ENCODE data around the gene MND1.

The MND1 gene

DNA sequence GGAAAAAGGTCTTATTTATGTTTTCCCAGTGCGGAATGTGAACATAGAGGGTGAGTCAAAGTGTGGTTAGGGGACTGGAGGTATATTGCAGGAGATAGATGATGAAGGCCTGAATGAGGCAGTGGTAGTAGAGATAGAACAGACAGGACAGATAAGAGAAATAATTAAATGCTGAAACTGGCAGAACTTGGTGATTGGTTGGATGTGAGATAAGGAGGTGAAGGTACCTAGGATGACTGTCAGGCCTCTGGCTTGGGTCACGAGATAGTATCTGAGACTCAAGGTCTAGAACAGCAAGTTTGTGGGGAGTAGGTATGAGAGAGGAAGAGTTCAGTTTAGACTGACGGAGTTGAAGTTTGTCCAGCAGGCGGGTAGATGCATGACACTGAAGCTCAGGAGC lies 3.5 kb downstream of the MND1 start:
- H3K9me3 ChIP-seq (ENCODE audit: severe bottlenecking): no peaks in the 10 kb centered on the region
- no peak for DNase-seq
- peaks cover 9% of the 10 kb centered on the region for H3K36me3 ChIP-seq
- H3K27me3 ChIP-seq (ENCODE audit: insufficient read depth, low read depth, severe bottlenecking): no peaks in the 10 kb centered on the region
- TF ChIP-seq, protein P1, sequence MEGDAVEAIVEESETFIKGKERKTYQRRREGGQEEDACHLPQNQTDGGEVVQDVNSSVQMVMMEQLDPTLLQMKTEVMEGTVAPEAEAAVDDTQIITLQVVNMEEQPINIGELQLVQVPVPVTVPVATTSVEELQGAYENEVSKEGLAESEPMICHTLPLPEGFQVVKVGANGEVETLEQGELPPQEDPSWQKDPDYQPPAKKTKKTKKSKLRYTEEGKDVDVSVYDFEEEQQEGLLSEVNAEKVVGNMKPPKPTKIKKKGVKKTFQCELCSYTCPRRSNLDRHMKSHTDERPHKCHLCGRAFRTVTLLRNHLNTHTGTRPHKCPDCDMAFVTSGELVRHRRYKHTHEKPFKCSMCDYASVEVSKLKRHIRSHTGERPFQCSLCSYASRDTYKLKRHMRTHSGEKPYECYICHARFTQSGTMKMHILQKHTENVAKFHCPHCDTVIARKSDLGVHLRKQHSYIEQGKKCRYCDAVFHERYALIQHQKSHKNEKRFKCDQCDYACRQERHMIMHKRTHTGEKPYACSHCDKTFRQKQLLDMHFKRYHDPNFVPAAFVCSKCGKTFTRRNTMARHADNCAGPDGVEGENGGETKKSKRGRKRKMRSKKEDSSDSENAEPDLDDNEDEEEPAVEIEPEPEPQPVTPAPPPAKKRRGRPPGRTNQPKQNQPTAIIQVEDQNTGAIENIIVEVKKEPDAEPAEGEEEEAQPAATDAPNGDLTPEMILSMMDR (IDR thresholded peaks at IDR 0.05; ENCODE audit: low read depth, low read length): no peak
- no peak overlapping the region for H3K4me3 ChIP-seq (ENCODE audit: low read depth, low read length)
- H3K27ac ChIP-seq: no peak overlapping the region

- Histone ChIP-seq H3K36me3 (peaks cover 9% of the 10 kb centered on the region), H3K9me3 (ENCODE audit: severe bottlenecking) (no peaks in the 10 kb centered on the region), H3K27me3 (ENCODE audit: insufficient read depth, low read depth, severe bottlenecking) (no peaks in the 10 kb centered on the region), H3K27ac (no peak overlapping the region), H3K4me3 (ENCODE audit: low read depth, low read length) (no peak overlapping the region)
- DNase-seq: no peak
- TF ChIP-seq, protein P1 (IDR thresholded peaks at IDR 0.05; ENCODE audit: low read depth, low read length): no peak
Observed at GRCh38 chr4:153349206-153349805, 4.8 kb downstream of the MND1 start.

GRCh38 chr4:153362184-153362583 lies 17.7 kb downstream of the MND1 start:
- no peak for DNase-seq
- Histone ChIP-seq H3K27ac (no peak overlapping the region), H3K9me3 (ENCODE audit: severe bottlenecking) (no peaks in the 10 kb centered on the region), H3K4me3 (ENCODE audit: low read depth, low read length) (no peak overlapping the region), H3K36me3 (peaks cover 3% of the 10 kb centered on the region), H3K27me3 (ENCODE audit: insufficient read depth, low read depth, severe bottlenecking) (no peaks in the 10 kb centered on the region)
- TF ChIP-seq, protein P1 (IDR thresholded peaks at IDR 0.05; ENCODE audit: low read depth, low read length): no peak

DNA sequence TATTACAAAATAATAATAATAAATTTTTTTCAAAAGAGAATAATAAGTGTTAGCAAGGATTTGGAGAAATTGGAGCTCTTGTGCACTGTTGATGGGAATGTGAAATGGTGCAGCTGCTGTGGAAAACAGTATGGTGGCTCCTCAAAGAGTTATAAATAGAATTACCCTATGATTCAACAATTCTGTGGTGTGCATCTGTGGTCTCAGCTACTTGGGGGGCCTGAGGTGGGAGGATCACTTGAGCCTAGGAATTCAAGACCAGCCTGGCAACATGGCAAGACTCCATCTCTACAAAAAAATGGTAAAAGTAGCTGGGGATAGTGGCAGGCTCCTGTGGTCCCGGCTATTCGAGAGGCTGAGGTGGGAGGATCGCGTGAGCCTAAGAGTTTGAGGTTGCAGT lies 19.6 kb downstream of the MND1 start:
- H3K36me3 ChIP-seq: peaks cover 7% of the 10 kb centered on the region
- no peak for DNase-seq
- TF ChIP-seq, protein P1 (IDR thresholded peaks at IDR 0.05; ENCODE audit: low read depth, low read length): no peak

GRCh38 chr4:153365003-153365402 lies 20.5 kb downstream of the MND1 start:
- DNase-seq: no peak
- Histone ChIP-seq H3K4me3 (ENCODE audit: low read depth, low read length) (no peak overlapping the region), H3K36me3 (peaks cover 10% of the 10 kb centered on the region)

More for the DNA sequence above, 19.6 kb downstream of the MND1 start:
- H3K27ac ChIP-seq: no peak overlapping the region
- no peaks in the 10 kb centered on the region for H3K27me3 ChIP-seq (ENCODE audit: insufficient read depth, low read depth, severe bottlenecking)
- no peak overlapping the region for H3K4me3 ChIP-seq (ENCODE audit: low read depth, low read length)
- no peaks in the 10 kb centered on the region for H3K9me3 ChIP-seq (ENCODE audit: severe bottlenecking)

More at GRCh38 chr4:153365003-153365402, 20.5 kb downstream of the MND1 start:
- Histone ChIP-seq H3K27me3 (ENCODE audit: insufficient read depth, low read depth, severe bottlenecking) (no peaks in the 10 kb centered on the region), H3K9me3 (ENCODE audit: severe bottlenecking) (no peaks in the 10 kb centered on the region), H3K27ac (no peak overlapping the region)
- TF ChIP-seq, protein P1 (IDR thresholded peaks at IDR 0.05; ENCODE audit: low read depth, low read length): no peak

All from WERI-Rb-1 (cell line).